Urothelium cell line (cell line): ENCODE data around the gene TMEM200A.

Source experiments
- DNase-seq: peaks from one replicate; pipeline ENCODE4 v3.0.0; 2011; ENCODE audit warnings: low spot score, mixed read lengths
- FAIRE-seq: peaks from 2 replicates; lab custom pipeline; 2011; peaks lifted over from hg19 to GRCh38; lab: Jason Lieb, UNC

Gene TMEM200A

DNA sequence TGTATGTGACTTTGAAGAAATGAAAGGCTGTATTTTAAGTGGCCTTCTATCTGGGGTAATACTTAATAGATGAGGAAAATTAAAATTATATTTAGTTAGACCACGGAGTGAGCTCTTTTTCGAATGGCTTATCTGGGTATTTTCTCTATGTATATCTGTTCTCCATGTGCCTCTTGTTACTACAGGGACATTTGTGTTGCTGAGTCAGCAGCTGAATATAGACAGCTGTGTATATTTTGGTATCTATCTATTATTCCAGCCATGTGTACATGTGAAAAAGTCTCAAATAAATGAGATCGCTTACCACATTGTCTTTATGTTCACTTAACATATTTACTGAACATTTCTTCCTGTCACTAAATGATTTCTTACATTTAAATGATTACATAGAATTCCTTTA is 57.2 kb downstream of the TMEM200A start:
- DNase-seq (no peak), FAIRE-seq (no peak)

DNA sequence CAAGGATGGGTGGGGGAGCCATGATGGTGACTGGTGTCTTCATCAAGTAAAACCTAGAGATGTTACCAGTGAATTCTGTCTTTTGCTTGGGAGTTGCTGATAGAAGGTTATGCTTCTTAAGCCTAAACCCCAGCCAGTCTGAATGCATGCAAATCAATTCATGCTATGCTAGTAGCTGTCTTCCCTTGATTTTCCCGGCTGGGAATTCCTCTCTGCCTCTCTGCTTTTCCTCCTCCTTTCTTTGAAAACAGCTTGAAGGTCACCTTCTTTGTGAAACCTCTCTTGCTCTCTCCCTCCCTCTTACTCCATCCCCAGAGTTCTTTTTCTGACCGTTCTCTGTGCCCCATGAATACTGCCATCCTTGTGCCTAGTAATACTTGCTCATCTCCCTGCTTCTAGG is 58.9 kb downstream of the TMEM200A start:
- DNase-seq (no peak), FAIRE-seq (no peak)

DNA sequence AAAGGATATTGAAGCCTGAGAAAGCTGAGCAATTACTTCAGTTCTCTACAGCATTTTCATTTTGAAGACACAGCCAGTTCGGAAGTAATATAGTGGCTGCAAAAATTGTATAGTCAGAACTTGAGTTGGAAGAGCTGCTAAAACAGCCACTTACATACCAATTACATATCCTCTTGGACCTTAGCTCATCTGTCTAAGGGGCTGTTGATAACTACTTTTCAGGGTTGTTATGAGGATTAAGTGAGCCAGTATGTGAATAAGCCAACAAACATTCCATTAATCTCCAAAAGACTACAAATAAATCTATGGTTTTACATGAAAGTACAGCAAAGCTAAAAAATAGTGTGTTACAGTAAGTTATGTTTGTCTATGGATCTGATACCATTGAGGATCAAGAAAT is 59.7 kb downstream of the TMEM200A start:
- FAIRE-seq: no peak
- DNase-seq: no peak

DNA sequence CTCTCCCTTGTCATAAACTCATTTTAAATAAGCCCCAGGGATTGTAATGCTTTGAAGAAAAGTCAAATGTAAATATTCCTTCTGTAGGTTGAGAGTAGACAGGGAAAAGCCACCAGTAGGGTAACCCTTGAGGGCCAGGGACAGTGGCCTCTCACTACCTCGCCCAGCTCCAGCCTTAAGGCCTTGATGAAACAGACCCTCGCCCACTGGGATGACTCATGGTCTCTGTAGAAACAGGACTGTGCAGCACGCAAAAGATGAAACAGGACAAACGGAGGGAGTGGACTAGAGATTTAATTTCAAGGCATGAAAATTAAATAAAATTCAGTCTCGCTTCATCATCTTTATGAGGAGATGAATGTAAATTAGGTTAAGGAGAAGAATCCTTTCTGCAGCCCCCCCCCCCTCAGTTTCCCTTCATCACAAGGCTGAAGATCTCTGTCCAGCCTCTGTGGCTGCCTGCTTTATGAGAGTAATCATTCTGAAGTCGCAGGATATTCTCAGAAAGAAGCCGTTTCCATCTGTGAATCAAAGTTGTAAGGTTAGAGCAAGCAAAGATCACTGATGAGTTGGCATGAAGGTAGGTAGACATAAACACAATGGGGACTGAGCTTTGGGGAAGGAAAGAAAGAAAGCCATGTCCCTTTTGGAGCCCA is 60.4 kb downstream of the TMEM200A start:
- no peak for FAIRE-seq
- peak; percentile 7 for DNase-seq

DNA sequence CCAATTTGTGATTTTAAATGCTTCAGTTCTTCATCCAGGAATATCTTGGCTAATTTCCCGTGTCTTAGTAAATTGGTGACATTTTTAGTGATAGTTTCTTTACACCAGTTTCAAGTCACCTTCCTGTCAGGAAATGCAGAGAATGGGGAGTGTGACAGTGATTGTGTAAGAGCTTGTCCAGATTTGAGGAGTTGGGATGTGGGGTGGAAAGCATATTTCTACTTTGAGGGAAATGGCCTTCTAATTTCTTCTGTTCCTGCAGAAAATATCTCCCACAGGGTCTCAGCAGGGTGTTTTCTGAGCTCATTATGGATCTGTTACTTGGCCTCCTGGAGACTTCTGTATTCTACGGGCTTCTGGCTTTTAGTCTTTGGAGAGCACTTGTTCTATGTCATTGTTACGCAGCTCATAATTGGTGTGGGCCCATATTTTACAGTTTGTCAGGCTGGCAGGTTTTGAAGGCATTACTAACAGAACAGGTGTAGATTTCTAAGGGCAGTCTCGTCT is 65.6 kb downstream of the TMEM200A start:
- FAIRE-seq (no peak), DNase-seq (no peak)

DNA sequence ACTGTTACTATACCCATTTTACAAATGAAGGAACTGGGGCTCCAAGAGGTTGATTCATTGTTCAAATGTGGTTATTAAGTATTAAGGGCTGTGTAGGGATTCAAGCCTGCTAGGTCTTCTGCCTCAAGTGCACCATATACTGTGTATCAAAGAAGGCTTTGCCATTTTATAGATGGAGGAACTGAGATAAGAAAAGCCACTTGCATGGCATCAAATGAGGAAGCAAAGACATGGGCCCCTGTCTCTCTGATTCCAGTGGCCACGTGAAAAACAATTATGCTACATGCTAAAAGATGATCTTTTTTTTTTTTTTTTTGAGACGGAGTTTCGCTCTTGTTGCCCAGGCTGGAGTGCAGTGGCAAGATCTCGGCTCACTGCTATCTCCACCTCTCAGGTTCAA is 67.0 kb downstream of the TMEM200A start:
- FAIRE-seq (no peak), DNase-seq (no peak)

DNA sequence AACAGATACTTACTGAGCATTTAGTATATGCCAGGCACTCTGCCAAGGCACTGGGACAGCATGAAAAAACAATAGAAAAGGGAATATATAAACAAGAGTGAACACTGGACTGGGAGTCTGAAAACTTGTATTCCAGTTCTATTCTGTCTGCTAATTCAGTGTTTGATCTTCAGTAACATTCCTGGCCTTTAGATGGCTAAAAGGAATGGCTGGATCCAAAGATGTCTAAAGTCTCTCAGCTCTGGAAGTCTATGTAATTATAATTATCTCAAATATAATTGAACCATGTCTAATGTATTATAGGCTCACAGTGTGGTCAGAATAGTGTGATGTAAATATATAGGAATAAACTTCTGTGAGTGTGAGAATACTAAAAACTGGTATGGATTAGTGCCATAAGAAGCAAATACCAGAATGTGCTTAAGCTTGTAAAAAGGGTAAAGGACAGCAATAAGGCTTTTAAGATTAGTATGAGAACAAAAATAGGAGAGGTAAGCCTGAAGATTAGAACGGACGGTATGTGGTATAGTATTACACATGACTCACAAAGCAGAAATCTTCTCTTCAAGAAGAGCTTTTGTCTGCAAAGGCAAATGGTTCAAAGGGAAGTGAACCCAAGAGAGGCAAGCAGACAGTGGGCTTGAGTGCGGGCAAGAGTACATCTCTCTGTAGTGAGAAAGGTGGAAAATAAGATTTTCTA is 68.5 kb downstream of the TMEM200A start:
- no peak for FAIRE-seq
- DNase-seq: peak; percentile 33

DNA sequence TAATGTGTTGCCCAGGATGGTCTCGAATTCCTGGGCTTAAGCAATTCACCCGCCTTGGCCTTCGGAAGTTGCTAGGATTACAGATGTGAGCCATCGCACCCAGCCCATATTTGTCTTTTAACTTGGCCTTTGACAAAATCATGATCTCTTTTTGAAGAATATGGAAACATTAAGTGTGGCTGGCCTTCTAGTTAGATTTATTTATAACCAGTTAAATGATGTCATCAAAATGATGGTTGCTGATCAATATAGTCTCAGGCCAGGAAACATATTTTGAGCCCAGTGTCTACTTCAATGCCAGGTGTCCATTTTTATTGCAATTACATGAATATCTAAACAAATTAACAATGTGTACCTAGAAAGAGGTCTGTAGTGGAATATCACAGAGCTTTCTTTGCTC is 69.4 kb downstream of the TMEM200A start:
- DNase-seq: no peak
- no peak for FAIRE-seq

DNA sequence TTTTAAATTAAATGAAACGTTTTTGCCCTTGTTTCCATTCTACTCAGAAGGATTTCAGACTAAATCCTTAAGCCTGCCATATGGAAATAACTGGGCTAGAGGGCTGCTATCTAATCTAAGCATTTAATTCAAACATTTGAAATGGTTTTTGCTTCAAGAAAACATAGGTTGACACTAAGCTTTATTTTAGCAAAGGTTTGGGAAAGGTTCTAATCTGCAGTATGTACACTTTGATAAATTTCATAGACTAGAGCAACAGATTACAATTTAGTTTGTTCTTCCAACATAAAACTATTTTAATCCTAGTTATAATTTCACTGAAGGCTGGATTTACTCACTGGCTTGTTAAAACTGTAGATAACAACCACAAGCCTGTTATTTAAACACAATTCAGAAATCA is 72.1 kb downstream of the TMEM200A start:
- DNase-seq (no peak), FAIRE-seq (no peak)

DNA sequence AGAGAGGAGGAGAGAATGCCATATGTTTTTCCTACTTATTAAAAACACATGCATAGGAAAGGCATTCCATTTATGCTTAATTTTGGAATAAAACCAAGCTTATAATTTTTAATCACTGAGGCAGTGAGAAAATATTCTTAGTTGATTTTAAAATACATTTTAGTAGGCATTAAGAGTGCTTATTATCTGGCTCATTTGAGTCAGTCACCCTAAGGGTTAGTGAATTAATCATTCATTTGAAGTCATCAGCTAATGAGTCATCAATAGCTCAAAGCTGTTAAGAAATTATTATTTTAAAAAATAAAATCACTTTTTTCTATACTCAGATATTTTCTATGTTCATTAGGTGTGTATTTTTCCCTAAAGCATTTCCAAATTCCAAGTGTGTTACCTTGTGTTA is 81.6 kb downstream of the TMEM200A start:
- DNase-seq: no peak
- FAIRE-seq: no peak

DNA sequence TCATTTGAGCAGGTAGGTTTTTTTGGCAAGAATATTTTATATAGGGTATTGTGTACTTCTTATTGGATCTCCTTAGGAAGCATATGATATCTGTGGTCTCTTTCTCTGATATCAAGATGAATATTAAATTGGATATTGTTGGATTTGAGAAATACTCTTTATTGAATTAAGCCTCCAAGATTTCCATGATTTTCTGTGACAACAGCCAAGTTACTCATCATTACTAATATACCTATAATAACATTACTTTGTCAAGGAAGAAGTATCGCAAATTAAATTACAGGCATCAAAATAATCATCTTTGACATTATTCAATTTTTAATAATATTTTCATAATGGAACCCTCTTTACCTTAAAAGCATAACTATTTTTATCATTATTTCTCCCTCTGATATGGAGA is 86.5 kb downstream of the TMEM200A start:
- FAIRE-seq: no peak
- no peak for DNase-seq

DNA sequence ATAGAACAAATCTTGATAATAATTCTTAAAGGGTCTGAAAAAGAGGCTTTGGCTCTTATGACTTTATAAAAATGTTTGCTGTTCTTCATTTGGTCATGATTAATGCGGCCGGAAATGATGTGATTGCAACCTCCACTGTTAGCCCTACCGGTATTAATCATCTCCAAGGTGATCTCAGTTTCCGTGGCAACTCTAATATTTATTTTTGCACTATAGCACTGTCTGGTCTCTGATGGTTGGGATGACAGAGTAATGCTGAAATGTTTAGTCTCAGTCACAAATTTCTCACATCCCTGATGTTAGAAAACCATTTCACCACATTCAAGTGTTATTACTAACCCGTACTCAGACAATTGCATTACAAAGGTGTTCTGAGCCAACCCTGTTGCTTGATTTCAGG is 87.4 kb downstream of the TMEM200A start:
- FAIRE-seq (no peak), DNase-seq (peak; percentile 37)

DNA sequence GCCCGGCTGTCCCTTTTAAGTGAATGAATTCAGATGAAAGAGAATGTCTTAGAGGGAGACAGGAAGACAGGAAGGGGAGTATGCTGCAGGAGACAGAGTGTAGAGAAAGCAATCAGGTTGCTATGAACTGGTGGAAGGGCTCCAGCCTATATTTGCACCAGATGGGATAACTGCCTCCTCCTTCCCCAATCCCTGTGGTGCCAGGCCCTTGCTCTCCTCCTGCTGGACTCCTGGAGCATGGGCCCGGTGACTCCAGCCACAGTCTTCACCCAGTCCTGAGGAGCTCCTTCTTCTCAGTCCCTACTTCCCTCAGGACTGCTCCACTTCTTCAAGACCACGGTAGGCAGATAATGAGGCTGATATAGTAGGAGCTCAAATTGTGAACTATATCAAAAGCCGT is 91.8 kb downstream of the TMEM200A start:
- DNase-seq (no peak), FAIRE-seq (no peak)

DNA sequence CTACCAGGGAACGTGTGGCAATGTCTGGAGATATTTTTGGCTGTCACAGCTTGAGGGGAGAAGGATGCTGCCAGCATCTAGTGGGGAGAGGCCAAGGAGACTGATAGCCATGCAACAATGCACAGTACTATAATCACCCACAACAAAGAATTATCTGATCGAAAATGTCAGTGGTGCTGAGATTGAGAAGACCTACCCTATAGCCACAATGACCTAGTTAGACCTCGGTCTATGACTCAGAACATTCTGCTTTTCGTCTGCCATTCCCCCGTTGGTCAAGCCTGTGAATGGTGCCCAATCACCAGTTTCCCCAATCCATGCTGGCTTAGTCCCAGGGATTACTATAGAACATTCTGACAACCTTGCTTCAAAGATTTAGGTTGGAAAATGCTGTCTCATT is 93.5 kb downstream of the TMEM200A start:
- DNase-seq (no peak), FAIRE-seq (no peak)

DNA sequence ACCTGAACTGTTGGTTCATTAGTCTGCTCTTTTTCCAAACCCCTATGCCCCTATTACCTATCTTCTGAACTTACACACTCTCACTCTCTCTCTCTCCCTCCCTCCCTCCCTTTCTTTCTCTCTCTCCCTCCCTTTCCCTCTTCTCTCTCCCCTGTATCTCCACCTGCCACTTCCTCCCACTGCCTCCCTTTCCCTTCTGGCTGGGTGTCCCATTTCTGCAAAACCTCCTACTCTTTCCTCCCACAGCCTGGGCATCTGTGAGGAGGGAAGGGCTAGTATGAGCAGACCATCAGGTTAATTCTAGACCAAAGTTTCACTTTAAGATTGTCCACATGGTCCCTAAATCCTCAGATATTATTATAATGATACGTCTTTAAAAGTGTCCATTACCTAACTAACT is 95.1 kb downstream of the TMEM200A start:
- FAIRE-seq (no peak), DNase-seq (no peak)

DNA sequence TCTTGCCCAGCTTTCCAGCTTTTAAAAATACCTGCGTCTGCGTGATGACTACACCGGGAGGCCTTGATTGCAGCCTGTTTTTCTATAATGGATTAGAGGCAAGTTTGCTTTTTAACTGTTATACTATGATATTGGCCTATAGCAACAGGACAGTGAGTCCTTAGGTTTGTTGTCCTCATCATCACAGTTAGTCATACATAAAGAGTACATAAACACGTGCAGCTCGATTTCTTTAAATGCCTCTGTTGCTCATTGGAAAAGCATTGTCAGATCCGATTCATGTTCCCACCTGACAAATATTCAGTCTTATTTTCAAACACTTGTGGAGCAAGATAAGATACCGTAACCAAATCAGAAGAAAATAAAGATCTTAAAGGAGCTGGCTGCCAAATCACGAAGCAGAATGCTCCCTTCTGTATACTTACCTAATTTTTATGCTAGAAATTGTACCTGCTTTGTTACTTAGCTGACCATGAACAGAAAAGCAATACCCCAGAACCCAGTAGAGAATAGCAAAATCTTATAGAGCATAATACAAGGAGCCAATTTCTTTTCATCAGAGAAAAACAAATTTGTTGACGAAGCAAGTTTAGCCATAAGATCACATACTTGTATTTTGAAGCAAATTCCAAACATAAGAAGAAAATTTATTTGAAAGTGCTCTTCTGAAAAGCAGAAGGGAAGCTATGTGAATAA is 100.4 kb downstream of the TMEM200A start:
- FAIRE-seq (no peak), DNase-seq (no peak)

DNA sequence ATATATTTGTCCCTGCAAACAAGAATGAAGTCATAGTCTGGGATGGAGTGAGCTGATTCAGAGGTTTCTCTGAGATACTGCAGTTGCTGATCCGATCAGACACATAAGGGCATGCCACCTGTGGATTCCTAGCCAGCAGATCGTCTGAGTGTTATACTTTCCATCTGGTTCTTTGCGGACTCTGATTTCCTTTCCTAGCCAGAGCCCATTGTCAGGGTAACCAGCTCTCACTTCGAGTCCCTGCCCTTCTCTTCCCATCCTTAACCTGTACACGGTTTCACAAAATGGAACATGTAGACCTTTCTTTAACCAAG is 100.9 kb downstream of the TMEM200A start:
- FAIRE-seq: no peak
- DNase-seq: no peak

DNA sequence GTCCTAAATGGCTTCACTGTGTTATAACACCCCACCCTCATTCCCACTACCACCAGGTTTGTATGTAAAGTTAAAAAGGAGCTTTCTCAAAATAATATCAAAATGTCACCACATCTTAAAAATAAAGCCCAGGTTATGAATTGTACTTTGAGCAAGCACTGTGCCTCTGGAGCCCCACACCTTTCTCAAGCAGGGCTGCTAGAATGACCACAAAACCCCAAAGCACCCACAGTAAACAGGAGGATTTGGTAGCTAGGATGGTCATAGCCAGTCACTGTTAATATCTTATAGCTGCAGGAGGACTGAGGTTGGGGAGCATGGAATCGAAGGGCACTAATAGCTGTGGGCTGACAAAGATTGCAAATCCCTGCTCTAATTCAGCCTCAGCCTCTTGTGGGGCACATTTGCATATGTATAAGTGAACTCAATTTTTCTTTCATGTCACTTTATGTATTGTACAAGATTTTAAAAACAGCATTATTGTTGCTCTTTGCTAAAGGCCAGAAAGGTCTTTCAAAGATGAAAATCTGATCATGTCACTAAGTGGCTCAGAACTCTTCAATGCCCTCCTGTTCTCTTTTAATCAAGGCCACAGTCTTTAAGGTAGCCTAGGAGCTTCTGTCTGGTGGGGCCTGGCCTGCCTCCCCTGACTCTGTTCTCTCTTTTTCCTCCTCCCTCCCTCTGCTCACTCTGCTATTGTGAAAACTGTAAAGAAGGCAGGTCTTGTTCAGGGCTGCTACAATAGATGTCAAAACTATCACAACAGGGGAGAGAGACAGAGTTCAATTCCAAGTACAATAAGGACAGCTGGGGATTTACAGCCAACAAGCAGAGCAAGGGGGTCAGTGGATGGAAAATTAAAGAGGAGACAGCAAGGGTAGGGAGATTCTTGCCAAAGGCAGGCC is 101.6 kb downstream of the TMEM200A start:
- DNase-seq (no peak), FAIRE-seq (no peak)

DNA sequence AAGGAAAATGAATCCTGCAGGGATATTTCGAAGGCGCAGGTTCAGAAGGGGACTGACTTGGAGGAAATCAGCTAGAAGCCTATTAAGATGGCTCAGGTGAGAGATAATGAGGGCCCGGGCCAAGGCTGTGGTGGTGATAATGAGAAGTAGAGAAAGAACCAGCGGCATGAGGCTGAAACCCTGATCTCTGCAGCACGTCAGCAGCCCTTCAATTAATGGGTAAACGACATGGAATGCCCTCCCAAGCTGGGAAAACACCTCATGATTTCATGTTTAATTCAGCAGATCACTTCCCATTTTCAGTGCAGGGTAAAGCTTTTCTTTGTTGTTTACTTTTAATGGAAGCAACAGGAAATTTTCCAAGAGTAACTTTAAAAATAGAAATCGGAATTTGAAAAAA is 104.9 kb downstream of the TMEM200A start:
- DNase-seq (no peak), FAIRE-seq (no peak)

DNA sequence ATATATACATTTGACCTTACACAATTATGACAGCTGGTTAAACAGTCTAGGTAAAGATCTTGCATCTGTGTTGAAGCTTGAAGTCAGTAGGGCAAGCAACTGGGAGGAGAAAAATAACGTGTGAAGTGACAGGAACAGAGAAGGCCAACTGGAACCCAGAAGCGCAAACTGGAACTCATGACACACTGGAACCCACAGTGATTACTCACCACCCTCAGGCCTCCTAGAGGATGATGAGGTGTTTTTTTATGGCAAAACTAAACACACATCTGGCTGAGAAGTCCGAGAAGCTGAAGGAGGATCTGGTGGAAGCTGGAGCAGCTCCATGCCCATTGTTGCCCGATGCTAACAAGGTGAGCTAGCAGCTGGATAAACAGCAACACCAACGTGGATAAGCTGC is 108.1 kb downstream of the TMEM200A start:
- FAIRE-seq (no peak), DNase-seq (peak; percentile 16)
